Pancreas (tissue), 10 donors: Measurements from ENCODE around the gene CHST11. TPM values are rescaled to one million over a fixed set of nuclear protein-coding genes. Genes with fewer than 3 reads are reported as not detected.

Experiments used
- ATAC-seq, 4 donors: fragments of 200-7000 bp; cut with Tn5 transposase; one replicate each; pipeline versions ENCODE4 v1.8.0 to v1.9.1; 2020; ENCODE audit warnings: mild to moderate bottlenecking in 4 of 4, moderate library complexity in 4 of 4
- DNase-seq, 6 donors: peaks; one replicate each; pipeline ENCODE4 v3.0.0-alpha.2; 2020
- FAIRE-seq: peaks from 2 replicates; lab custom pipeline; 2012; peaks lifted over from hg19 to GRCh38; lab: Jason Lieb, UNC
- H3K27ac ChIP-seq, 4 donors: fragments of 200-600 bp; sonication (generic); 1 replicate in 3 of 4; 2 replicates in 1 of 4; pipeline versions ENCODE4 v1.5.0 to v1.8.0; 2020
- H3K27me3 ChIP-seq, 4 donors: fragments of 200-600 bp; one replicate each; pipeline ENCODE4 v1.8.0; 2021
- H3K36me3 ChIP-seq, 3 donors: fragments of 200-600 bp; sonication (generic) in 1 of 3; one replicate each; pipeline versions ENCODE4 v1.5.0 to v1.8.0; 2020 to 2021
- H3K4me1 ChIP-seq, 3 donors: fragments of 200-600 bp; one replicate each; pipeline ENCODE4 v1.8.0; 2021
- H3K4me3 ChIP-seq, 4 donors: fragments of 200-600 bp; sonication (generic) in 2 of 4; one replicate each; pipeline versions ENCODE4 v1.5.0 to v1.8.0; 2020 to 2021
- H3K9me3 ChIP-seq, 4 donors: fragments of 200-600 bp; one replicate each; pipeline ENCODE4 v1.8.0; 2021
- WGBS, 2 donors: extraction: QIAGEN DNeasy Blood & Tissue Kit; methylation state at CpG; one replicate each; pipeline ENCODE4 v1.1.7; 2013; 5-methylcytosine and 5-hydroxymethylcytosine counted together
- intact Hi-C, 3 donors: fragments of 100-400 bp; cut with DNase I; formaldehyde crosslinking; loops; one replicate each; pipeline versions ENCODE4 v1.11.1 to v1.14.2; 2022
- polyA plus RNA-seq, 2 donors: library from polyadenylated mRNA; stranded (reverse); fragments of 200-250 nt; gene quantifications; one replicate each; pipeline ENCODE4 v1.2.3, GENCODE V29; 2013
- total RNA-seq, 6 donors: library from RNA; stranded (reverse); fragmentation: NEBNext Ultra II Directional in 4 of 6; extraction: Animal tissue kit (Norgen Biotek cat#: 25700) in 4 of 6; gene quantifications; one replicate each; pipeline versions ENCODE4 v1.2.1 to v1.2.4, GENCODE V29; 2021 to 2023
- TF ChIP-seq, protein P1 (sequence below), 4 donors: fragments of 200-600 bp; sonication (generic) in 3 of 4; IDR thresholded peaks; one replicate each; pipeline versions ENCODE4 v1.5.0 to v1.8.0; 2021; ENCODE audit warnings: antibody characterized with exemption in 4 of 4
- donor health status: healthy with polysubstance abuse.
- donor health status: DM: no; HTN: no; CAD: no; lungs with moderate emphysema.
- donor health status: DM: no; HTN: no; CAD: no.
- donor health status: control.
- donor health status: control.
- donor health status: Bipolar disorder and iron deficiency.
- donor health status: DM: yes; HTN: yes; CAD: no.
- donor health status: DM: no; HTN: no; CAD: no.
- donor health status: DM: no; HTN: no; CAD: no.
- donor health status: DM: yes; HTN: yes; CAD: no.

CHST11 gene
- total and polyA plus RNA-seq, 8 donors: 1.1 to 14.8 (median 7.8) TPM

DNA sequence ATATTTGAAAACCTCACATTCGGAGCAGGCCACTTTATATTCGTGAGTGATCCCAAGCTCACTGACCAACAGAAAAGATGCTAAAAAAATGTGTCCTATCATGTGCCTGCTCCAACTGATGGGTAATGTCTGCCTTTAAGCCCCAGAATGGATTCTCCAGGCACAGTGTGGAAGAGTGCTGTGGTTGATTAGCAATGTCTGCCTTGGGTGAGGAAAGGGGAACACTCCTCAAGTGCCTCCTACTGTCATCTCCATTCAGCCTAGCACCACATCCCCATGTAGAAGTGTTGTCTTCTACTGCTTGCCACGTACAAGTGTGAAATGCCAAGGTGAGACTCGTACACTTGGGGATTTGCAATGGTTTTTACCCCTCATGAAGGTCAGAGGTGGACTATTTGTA, 302.0 kb downstream of the CHST11 start:
- Histone ChIP-seq H3K4me1 (no peaks in the 10 kb centered on the region), H3K27me3 (no peaks in the 10 kb centered on the region), H3K27ac (no peak overlapping the region), H3K9me3 (no peaks in the 10 kb centered on the region), H3K36me3 (no peaks in the 10 kb centered on the region), H3K4me3 (no peak overlapping the region)
- TF ChIP-seq, protein P1, sequence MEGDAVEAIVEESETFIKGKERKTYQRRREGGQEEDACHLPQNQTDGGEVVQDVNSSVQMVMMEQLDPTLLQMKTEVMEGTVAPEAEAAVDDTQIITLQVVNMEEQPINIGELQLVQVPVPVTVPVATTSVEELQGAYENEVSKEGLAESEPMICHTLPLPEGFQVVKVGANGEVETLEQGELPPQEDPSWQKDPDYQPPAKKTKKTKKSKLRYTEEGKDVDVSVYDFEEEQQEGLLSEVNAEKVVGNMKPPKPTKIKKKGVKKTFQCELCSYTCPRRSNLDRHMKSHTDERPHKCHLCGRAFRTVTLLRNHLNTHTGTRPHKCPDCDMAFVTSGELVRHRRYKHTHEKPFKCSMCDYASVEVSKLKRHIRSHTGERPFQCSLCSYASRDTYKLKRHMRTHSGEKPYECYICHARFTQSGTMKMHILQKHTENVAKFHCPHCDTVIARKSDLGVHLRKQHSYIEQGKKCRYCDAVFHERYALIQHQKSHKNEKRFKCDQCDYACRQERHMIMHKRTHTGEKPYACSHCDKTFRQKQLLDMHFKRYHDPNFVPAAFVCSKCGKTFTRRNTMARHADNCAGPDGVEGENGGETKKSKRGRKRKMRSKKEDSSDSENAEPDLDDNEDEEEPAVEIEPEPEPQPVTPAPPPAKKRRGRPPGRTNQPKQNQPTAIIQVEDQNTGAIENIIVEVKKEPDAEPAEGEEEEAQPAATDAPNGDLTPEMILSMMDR (IDR thresholded peaks at IDR 0.05): no peak
- 92 to 93% methylated on average over 4 of the region's 4 CpGs for WGBS, 2 donors
- intact Hi-C loops: no loop called here
- ATAC-seq: no peak
- FAIRE-seq: no peak
- no peak for DNase-seq

DNA sequence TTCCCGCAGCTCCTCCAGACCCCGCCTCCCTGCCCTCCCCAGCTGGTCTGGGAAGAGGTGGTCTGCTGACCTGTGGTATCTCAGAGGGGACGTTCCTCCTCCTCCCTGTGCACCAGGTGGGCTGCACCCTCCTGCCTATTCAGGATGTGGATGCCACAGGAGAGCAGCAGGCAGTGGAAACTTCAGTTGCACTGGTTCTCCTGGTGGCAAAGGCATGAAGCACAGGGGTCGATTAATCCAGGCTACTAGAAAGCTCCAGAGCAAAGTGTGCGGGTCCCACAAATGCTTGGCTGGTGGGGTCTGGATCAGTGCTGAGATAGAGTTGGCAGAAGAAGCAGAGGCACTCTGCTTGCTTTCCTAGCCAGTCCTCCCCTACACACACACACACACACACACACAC, 304.3 kb downstream of the CHST11 start:
- Histone ChIP-seq H3K9me3 (no peaks in the 10 kb centered on the region), H3K27ac (no peak overlapping the region), H3K36me3 (no peaks in the 10 kb centered on the region), H3K4me1 (no peaks in the 10 kb centered on the region), H3K4me3 (no peak overlapping the region), H3K27me3 (no peaks in the 10 kb centered on the region)
- FAIRE-seq (no peak), ATAC-seq (no peak), DNase-seq (no peak)
- WGBS, 2 donors: 75 to 77% methylated on average over 5 of the region's 5 CpGs
- TF ChIP-seq, protein P1 (IDR thresholded peaks at IDR 0.05): no peak
- intact Hi-C loops: no loop called here

DNA sequence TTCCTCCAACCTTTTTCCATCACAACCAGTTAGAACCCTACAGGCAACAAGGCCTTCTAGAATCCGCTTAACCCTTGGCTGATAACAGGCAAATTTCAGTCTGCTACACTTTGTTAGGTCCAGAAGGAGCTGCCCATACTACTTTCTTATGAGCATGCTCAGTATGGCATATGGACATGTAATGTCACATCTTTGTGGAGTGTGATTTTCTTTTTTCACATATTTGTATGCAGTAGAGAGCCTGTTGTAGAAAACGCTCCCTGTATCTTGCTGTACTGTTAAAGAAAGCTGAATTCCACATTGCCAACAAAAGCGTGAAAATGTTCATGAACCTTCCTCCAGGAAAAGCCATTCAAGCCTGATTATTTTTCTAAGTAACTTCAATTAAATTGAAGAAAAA, 304.9 kb downstream of the CHST11 start:
- 92 to 95% methylated on average over 3 of the region's 3 CpGs for WGBS, 2 donors
- TF ChIP-seq, protein P1 (IDR thresholded peaks at IDR 0.05): no peak
- intact Hi-C loops: no loop called here
- no peak for DNase-seq
- H3K4me3 ChIP-seq: no peak overlapping the region
- H3K27ac ChIP-seq: no peak overlapping the region
- no peaks in the 10 kb centered on the region for H3K4me1 ChIP-seq
- H3K36me3 ChIP-seq: no peaks in the 10 kb centered on the region
- ATAC-seq: no peak
- H3K27me3 ChIP-seq: no peaks in the 10 kb centered on the region
- no peak for FAIRE-seq
- no peaks in the 10 kb centered on the region for H3K9me3 ChIP-seq

DNA sequence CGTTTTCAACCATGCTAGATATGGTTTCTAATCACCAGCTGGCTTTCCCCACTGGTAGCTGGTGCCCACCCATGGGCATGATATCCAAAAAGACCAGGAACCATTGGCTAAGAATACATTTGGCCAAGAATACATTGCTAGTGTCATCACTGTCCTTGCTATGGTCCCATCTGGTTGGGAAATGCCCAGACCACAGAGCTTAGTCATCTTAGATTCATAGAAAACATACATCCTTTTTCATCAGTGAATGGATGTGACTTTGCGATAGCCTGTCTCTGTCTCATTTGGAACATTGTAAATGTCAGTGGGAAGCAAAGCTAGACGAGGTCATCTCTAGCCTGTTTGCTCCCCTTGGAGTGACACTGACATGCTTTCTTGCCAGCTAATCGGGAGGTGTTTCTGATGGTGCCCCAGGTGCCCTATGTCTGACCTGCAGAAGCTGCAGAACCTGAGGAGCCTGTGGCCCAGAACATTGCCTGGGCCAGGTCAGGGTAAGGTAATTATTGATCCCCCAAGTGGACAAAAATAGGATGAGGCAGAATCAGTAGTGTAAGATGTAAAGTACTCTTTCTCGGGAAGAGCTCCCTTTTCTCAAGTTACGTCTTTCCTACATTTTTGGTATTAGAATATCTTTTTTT, 306.5 kb downstream of the CHST11 start:
- H3K36me3 ChIP-seq: no peaks in the 10 kb centered on the region
- intact Hi-C loops: no loop called here
- no peak for ATAC-seq
- no peaks in the 10 kb centered on the region for H3K4me1 ChIP-seq
- H3K27ac ChIP-seq: no peak overlapping the region
- FAIRE-seq: no peak
- TF ChIP-seq, protein P1 (IDR thresholded peaks at IDR 0.05): no peak
- H3K4me3 ChIP-seq: no peak overlapping the region
- H3K27me3 ChIP-seq: no peaks in the 10 kb centered on the region
- H3K9me3 ChIP-seq: no peaks in the 10 kb centered on the region
- 87 to 88% methylated on average over 6 of the region's 6 CpGs for WGBS, 2 donors
- no peak for DNase-seq

DNA sequence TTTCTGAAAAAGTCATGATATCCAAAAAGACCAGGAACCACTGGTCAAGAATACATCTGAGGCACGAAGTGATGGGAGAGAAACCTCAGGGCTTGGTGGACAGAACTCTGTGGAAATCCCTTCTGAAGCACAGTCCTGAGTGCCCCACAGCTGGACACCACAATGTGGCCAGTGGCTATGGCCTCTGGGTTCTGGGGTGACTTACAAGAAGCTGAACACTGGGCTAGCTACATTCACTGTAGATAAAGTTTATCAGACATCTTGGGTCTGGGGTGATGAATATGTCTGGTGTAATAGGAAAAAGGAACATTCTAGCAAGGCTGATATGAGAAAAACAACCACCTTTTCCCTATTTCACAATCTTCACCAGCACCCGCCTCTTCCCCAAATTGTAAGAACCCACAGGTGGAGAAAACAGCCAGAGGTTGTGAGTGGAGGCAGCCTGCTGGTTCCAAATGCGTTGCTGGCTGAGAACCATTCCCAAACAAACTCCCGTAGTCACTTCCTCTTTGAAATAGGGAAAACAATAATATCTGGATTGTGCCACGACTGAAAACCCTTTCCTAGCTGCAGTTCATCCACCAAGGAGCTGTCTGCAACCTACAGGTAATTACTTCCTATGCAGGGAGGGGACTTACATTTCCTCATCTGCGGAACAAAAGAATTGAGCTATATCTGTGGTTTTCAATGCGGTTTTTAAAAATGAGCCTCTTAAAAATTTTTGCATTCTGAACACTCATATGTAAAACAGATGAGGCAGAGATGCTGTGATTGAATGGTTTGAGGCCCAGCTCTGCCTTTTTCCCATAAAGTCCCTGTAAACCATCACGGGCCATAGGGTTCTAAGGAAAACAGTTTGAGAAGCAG, 307.7 kb downstream of the CHST11 start:
- WGBS, 2 donors: 78 to 79% methylated on average over 8 of the region's 8 CpGs
- no peaks in the 10 kb centered on the region for H3K9me3 ChIP-seq
- no peaks in the 10 kb centered on the region for H3K36me3 ChIP-seq
- H3K27me3 ChIP-seq: no peaks in the 10 kb centered on the region
- FAIRE-seq (no peak), ATAC-seq (no peak), DNase-seq (no peak)
- H3K27ac ChIP-seq: no peak overlapping the region
- intact Hi-C loops: no loop called here
- TF ChIP-seq, protein P1 (IDR thresholded peaks at IDR 0.05): no peak
- H3K4me3 ChIP-seq: no peak overlapping the region
- H3K4me1 ChIP-seq: no peaks in the 10 kb centered on the region
